Ovary (tissue), 9 donors: Measurements from ENCODE around the gene ASMTL. TPM values are rescaled to one million over a fixed set of nuclear protein-coding genes. Genes with fewer than 3 reads are reported as not detected.

Experiments
- DNase-seq, 5 donors: peaks; one replicate each; pipeline ENCODE4 v3.0.0-alpha.2; 2019 to 2020
- H3K27ac ChIP-seq, 2 donors: fragments of 200-600 bp; one replicate each; pipeline versions ENCODE4 v1.5.1 to v1.8.0; 2019 to 2022
- H3K27me3 ChIP-seq: fragments of 200-600 bp; one replicate; pipeline ENCODE4 v1.8.0; 2022
- H3K36me3 ChIP-seq: fragments of 200-600 bp; sonication (generic); one replicate; pipeline ENCODE4 v1.5.1; 2019
- H3K4me1 ChIP-seq: one replicate; pipeline ENCODE4 v1.8.1; 2013; ENCODE audit warnings: mild to moderate bottlenecking, moderate library complexity; ENCODE audit not compliant: insufficient read depth
- H3K4me3 ChIP-seq: fragments of 200-600 bp; sonication (generic); one replicate; pipeline ENCODE4 v1.5.1; 2017
- H3K9me3 ChIP-seq, 2 donors: fragments of 200-600 bp in 1 of 2; sonication (generic) in 1 of 2; one replicate each; pipeline versions ENCODE4 v1.5.1 to v1.8.1; 2013 to 2019; ENCODE audit warnings: mild to moderate bottlenecking in 1 of 2, moderate library complexity in 1 of 2
- CTCF ChIP-seq, 3 donors: fragments of 450-650 bp in 2 of 3; fragments of 200-600 bp in 1 of 3; IDR thresholded peaks; one replicate each; pipeline versions ENCODE4 v1.5.1 to v1.8.0; 2016 to 2022; ENCODE audit warnings: antibody characterized with exemption in 3 of 3, mild to moderate bottlenecking in 1 of 3
- EP300 ChIP-seq: sonication (generic); formaldehyde crosslinking; IDR thresholded peaks from one replicate; pipeline ENCODE4 v1.6.1; 2017; ENCODE audit warnings: antibody characterized with exemption
- POLR2A ChIP-seq: fragments of 450-650 bp; IDR thresholded peaks from one replicate; pipeline ENCODE4 v1.6.1; 2017; ENCODE audit warnings: antibody characterized with exemption, mild to moderate bottlenecking, moderate library complexity
- WGBS, 3 donors: extraction: QIAGEN DNeasy Blood & Tissue Kit in 1 of 3; methylation state at CpG; one replicate each; pipeline versions ENCODE4 v1.1.5 to v1.1.7; 2013 to 2017; 5-methylcytosine and 5-hydroxymethylcytosine counted together
- intact Hi-C, 4 donors: fragments of 100-400 bp; cut with DNase I; formaldehyde crosslinking; loops; one replicate each; pipeline versions ENCODE4 v1.11.0 to v1.15.1; 2022 to 2023
- polyA plus RNA-seq, 2 donors: library from polyadenylated mRNA; stranded (reverse); fragments of 200-250 nt in 1 of 2; fragments of 350-450 nt in 1 of 2; fragmentation: Illumina TruSeq in 1 of 2; extraction: RNeasy Lipid Tissue Mini Kit (QIAGEN cat#74804) in 1 of 2; gene quantifications; one replicate each; pipeline ENCODE4 v1.2.3, GENCODE V29; 2013 to 2014
- total RNA-seq, 7 donors: library from RNA; depleted of rRNA in 2 of 7; stranded (reverse); fragments of >200 nt in 2 of 7; fragmentation: NEBNext Ultra II Directional in 3 of 7; extraction: Animal tissue kit (Norgen Biotek cat#: 25700) in 3 of 7; gene quantifications; one replicate each; pipeline versions ENCODE4 v1.1.0 to v1.2.4, GENCODE V29; 2016 to 2023
- donor health status: DM: no; HTN: no; CAD: no; lungs with moderate emphysema.
- donor health status: DM: no; HTN: no; CAD: no.
- donor health status: Bipolar disorder and iron deficiency.
- donor health status: DM: yes; HTN: yes; CAD: no.
- donor health status: DM: no; HTN: no; CAD: no.
- donor health status: DM: yes; HTN: yes; CAD: no.

ASMTL gene
- total and polyA plus RNA-seq, 9 donors, result 21.3 to 48.9 (median 40.7) TPM

- intact Hi-C loops, result no loop called here
- no peak overlapping the region for H3K4me3 ChIP-seq
- H3K27ac ChIP-seq, result no peak overlapping the region
- no peaks in the 10 kb centered on the region for H3K27me3 ChIP-seq
- peak in 1 of 5 donors; percentile 7 for DNase-seq
- WGBS, 3 donors, result 95 to 98% (median 97%) methylated on average over 6 of the region's 6 CpGs
- no peaks in the 10 kb centered on the region for H3K36me3 ChIP-seq
- no peak for TF ChIP-seq POLR2A
- no peak for TF ChIP-seq EP300
- no peak for TF ChIP-seq CTCF (IDR thresholded peaks at IDR 0.05)
- H3K9me3 ChIP-seq, result peaks cover 0 to 3% of the 10 kb centered on the region in 2 donors
- H3K4me1 ChIP-seq, result no peaks in the 10 kb centered on the region
Measured at GRCh38 chrX:1440506-1440905, 12.2 kb downstream of the ASMTL start.

- peaks cover 0 to 3% of the 10 kb centered on the region in 2 donors for H3K9me3 ChIP-seq
- H3K4me3 ChIP-seq, result no peak overlapping the region
- intact Hi-C loops, result no loop called here
- H3K27me3 ChIP-seq, result no peaks in the 10 kb centered on the region
- WGBS, 3 donors, result 93 to 96% (median 93%) methylated on average over 20 of the region's 20 CpGs
- no peaks in the 10 kb centered on the region for H3K4me1 ChIP-seq
- H3K36me3 ChIP-seq, result no peaks in the 10 kb centered on the region
- TF ChIP-seq EP300, result no peak
- TF ChIP-seq CTCF (IDR thresholded peaks at IDR 0.05), result no peak
- no peak for TF ChIP-seq POLR2A
- DNase-seq, result peak in 2 of 5 donors; percentile 9 to 30
- no peak overlapping the region for H3K27ac ChIP-seq
Measured at GRCh38 chrX:1435241-1435895, 17.3 kb downstream of the ASMTL start.

GRCh38 chrX:1434871-1435240 lies 17.9 kb downstream of the ASMTL start:
- Histone ChIP-seq H3K27me3 (no peaks in the 10 kb centered on the region), H3K27ac (no peak overlapping the region), H3K4me3 (no peak overlapping the region), H3K36me3 (no peaks in the 10 kb centered on the region), H3K9me3 (peaks cover 0 to 3% of the 10 kb centered on the region in 2 donors), H3K4me1 (no peaks in the 10 kb centered on the region)
- peak in 1 of 5 donors; percentile 13 for DNase-seq
- 93 to 97% (median 97%) methylated on average over 22 of the region's 22 CpGs for WGBS, 3 donors
- intact Hi-C loops, result no loop called here
- no peak for TF ChIP-seq POLR2A
- no peak for TF ChIP-seq EP300
- TF ChIP-seq CTCF (IDR thresholded peaks at IDR 0.05), result no peak

GRCh38 chrX:1433646-1434357 lies 18.9 kb downstream of the ASMTL start:
- Histone ChIP-seq H3K36me3 (no peaks in the 10 kb centered on the region), H3K4me1 (no peaks in the 10 kb centered on the region), H3K9me3 (no peaks in the 10 kb centered on the region), H3K27ac (no peak overlapping the region), H3K27me3 (no peaks in the 10 kb centered on the region), H3K4me3 (no peak overlapping the region)
- 91 to 98% (median 94%) methylated on average over 19 of the region's 19 CpGs for WGBS, 3 donors
- TF ChIP-seq POLR2A (no peak), EP300 (no peak), CTCF (IDR thresholded peaks at IDR 0.05) (no peak)
- peak in 1 of 5 donors; percentile 9 for DNase-seq
- intact Hi-C loops, result no loop called here
